Measurements from ENCODE around the gene SMAD9. TPM values are rescaled to one million over a fixed set of nuclear protein-coding genes. Genes with fewer than 3 reads are reported as not detected.

SMAD9 gene
- total and polyA plus RNA-seq, 4 donors: 20.5 to 47.4 (median 36.0) TPM

GRCh38 chr13:36924001-36924400 is 4.0 kb upstream of the SMAD9 start:
- WGBS (ENCODE audit: insufficient coverage): 100% methylated on average over 2 of the region's 3 CpGs
- H3K4me1 ChIP-seq (ENCODE audit: control insufficient read depth, insufficient read depth, low read length): peaks cover 4% of the 10 kb centered on the region
- DNase-seq (ENCODE audit: low read depth in 4 of 6, low spot score in 6 of 6): no peak
- no peaks in the 10 kb centered on the region for H3K36me3 ChIP-seq (ENCODE audit: control insufficient read depth, insufficient read depth, low read length)
- no peaks in the 10 kb centered on the region for H3K27me3 ChIP-seq (ENCODE audit: control insufficient read depth, insufficient read depth, low read length)
- H3K27ac ChIP-seq (ENCODE audit: low read depth, low read length): no peak overlapping the region
- no peaks in the 10 kb centered on the region for H3K9me3 ChIP-seq (ENCODE audit: control insufficient read depth, insufficient read depth, low read length)
- no peak overlapping the region for H3K4me3 ChIP-seq (ENCODE audit: low read depth, low read length)

- no peak overlapping the region for H3K27ac ChIP-seq (ENCODE audit: low read depth, low read length)
Observed at GRCh38 chr13:36921631-36922301, 1.7 kb upstream of the SMAD9 start.

GRCh38 chr13:36920616-36921185 is 663 bp upstream of the SMAD9 start:
- H3K4me3 ChIP-seq (ENCODE audit: low read depth, low read length): peak overlapping the region; percentile 24
- no peaks in the 10 kb centered on the region for H3K27me3 ChIP-seq (ENCODE audit: control insufficient read depth, insufficient read depth, low read length)
- peaks cover 8% of the 10 kb centered on the region for H3K4me1 ChIP-seq (ENCODE audit: control insufficient read depth, insufficient read depth, low read length)
- DNase-seq (ENCODE audit: low read depth in 4 of 6, low spot score in 6 of 6): peak in 1 of 6 donors; percentile 59
- no peaks in the 10 kb centered on the region for H3K9me3 ChIP-seq (ENCODE audit: control insufficient read depth, insufficient read depth, low read length)
- no peaks in the 10 kb centered on the region for H3K36me3 ChIP-seq (ENCODE audit: control insufficient read depth, insufficient read depth, low read length)
- H3K27ac ChIP-seq (ENCODE audit: low read depth, low read length): peak overlapping the region; percentile 22
- 55% methylated on average over 6 of the region's 9 CpGs for WGBS (ENCODE audit: insufficient coverage)

More at GRCh38 chr13:36921631-36922301, 1.7 kb upstream of the SMAD9 start:
- DNase-seq (ENCODE audit: low read depth in 4 of 6, low spot score in 6 of 6): no peak
- no peak overlapping the region for H3K4me3 ChIP-seq (ENCODE audit: low read depth, low read length)
- no peaks in the 10 kb centered on the region for H3K9me3 ChIP-seq (ENCODE audit: control insufficient read depth, insufficient read depth, low read length)
- H3K4me1 ChIP-seq (ENCODE audit: control insufficient read depth, insufficient read depth, low read length): peaks cover 6% of the 10 kb centered on the region
- WGBS (ENCODE audit: insufficient coverage): 93% methylated on average over 2 of the region's 10 CpGs
- no peaks in the 10 kb centered on the region for H3K27me3 ChIP-seq (ENCODE audit: control insufficient read depth, insufficient read depth, low read length)
- no peaks in the 10 kb centered on the region for H3K36me3 ChIP-seq (ENCODE audit: control insufficient read depth, insufficient read depth, low read length)

- Histone ChIP-seq H3K27ac (ENCODE audit: low read depth, low read length) (peak overlapping the region; percentile 85), H3K27me3 (ENCODE audit: control insufficient read depth, insufficient read depth, low read length) (no peaks in the 10 kb centered on the region), H3K4me1 (ENCODE audit: control insufficient read depth, insufficient read depth, low read length) (peaks cover 8% of the 10 kb centered on the region), H3K36me3 (ENCODE audit: control insufficient read depth, insufficient read depth, low read length) (no peaks in the 10 kb centered on the region), H3K9me3 (ENCODE audit: control insufficient read depth, insufficient read depth, low read length) (no peaks in the 10 kb centered on the region), H3K4me3 (ENCODE audit: low read depth, low read length) (peak overlapping the region; percentile 72)
- 0% methylated on average over 47 of the region's 51 CpGs for WGBS (ENCODE audit: insufficient coverage)
- peak in 3 of 6 donors; percentile 45 to 90 (median 84) for DNase-seq (ENCODE audit: low read depth in 4 of 6, low spot score in 6 of 6)
Observed at GRCh38 chr13:36919171-36919832, 736 bp downstream of the SMAD9 start.

- Histone ChIP-seq H3K9me3 (ENCODE audit: control insufficient read depth, insufficient read depth, low read length) (no peaks in the 10 kb centered on the region), H3K4me1 (ENCODE audit: control insufficient read depth, insufficient read depth, low read length) (peaks cover 8% of the 10 kb centered on the region), H3K4me3 (ENCODE audit: low read depth, low read length) (peak overlapping the region; percentile 72), H3K27ac (ENCODE audit: low read depth, low read length) (peak overlapping the region; percentile 85), H3K36me3 (ENCODE audit: control insufficient read depth, insufficient read depth, low read length) (no peaks in the 10 kb centered on the region), H3K27me3 (ENCODE audit: control insufficient read depth, insufficient read depth, low read length) (no peaks in the 10 kb centered on the region)
- 9% methylated on average over 7 of the region's 12 CpGs for WGBS (ENCODE audit: insufficient coverage)
- peak in 3 of 6 donors; percentile 28 to 61 (median 61) for DNase-seq (ENCODE audit: low read depth in 4 of 6, low spot score in 6 of 6)
Observed at GRCh38 chr13:36918246-36919131, 1.5 kb downstream of the SMAD9 start.

- peak overlapping the region; percentile 2 for H3K4me3 ChIP-seq (ENCODE audit: low read depth, low read length)
- no peaks in the 10 kb centered on the region for H3K36me3 ChIP-seq (ENCODE audit: control insufficient read depth, insufficient read depth, low read length)
- no peaks in the 10 kb centered on the region for H3K9me3 ChIP-seq (ENCODE audit: control insufficient read depth, insufficient read depth, low read length)
- H3K27ac ChIP-seq (ENCODE audit: low read depth, low read length): no peak overlapping the region
- WGBS (ENCODE audit: insufficient coverage): no CpG with 5 or more reads among the region's 3 CpGs
- peaks cover 8% of the 10 kb centered on the region for H3K4me1 ChIP-seq (ENCODE audit: control insufficient read depth, insufficient read depth, low read length)
- DNase-seq (ENCODE audit: low read depth in 4 of 6, low spot score in 6 of 6): peak in 1 of 6 donors; percentile 24
- H3K27me3 ChIP-seq (ENCODE audit: control insufficient read depth, insufficient read depth, low read length): no peaks in the 10 kb centered on the region
Observed at GRCh38 chr13:36917311-36917710, 2.7 kb downstream of the SMAD9 start.

GRCh38 chr13:36915896-36916640 is 4.0 kb downstream of the SMAD9 start:
- Histone ChIP-seq H3K27me3 (ENCODE audit: control insufficient read depth, insufficient read depth, low read length) (no peaks in the 10 kb centered on the region), H3K36me3 (ENCODE audit: control insufficient read depth, insufficient read depth, low read length) (no peaks in the 10 kb centered on the region), H3K27ac (ENCODE audit: low read depth, low read length) (no peak overlapping the region), H3K4me1 (ENCODE audit: control insufficient read depth, insufficient read depth, low read length) (peaks cover 8% of the 10 kb centered on the region), H3K9me3 (ENCODE audit: control insufficient read depth, insufficient read depth, low read length) (no peaks in the 10 kb centered on the region), H3K4me3 (ENCODE audit: low read depth, low read length) (no peak overlapping the region)
- no CpG with 5 or more reads among the region's 6 CpGs for WGBS (ENCODE audit: insufficient coverage)
- peak in 2 of 6 donors; percentile 31 to 64 for DNase-seq (ENCODE audit: low read depth in 4 of 6, low spot score in 6 of 6)

- WGBS (ENCODE audit: insufficient coverage): no CpG with 5 or more reads among the region's 5 CpGs
- Histone ChIP-seq H3K4me1 (ENCODE audit: control insufficient read depth, insufficient read depth, low read length) (peaks cover 8% of the 10 kb centered on the region), H3K27ac (ENCODE audit: low read depth, low read length) (no peak overlapping the region), H3K4me3 (ENCODE audit: low read depth, low read length) (no peak overlapping the region), H3K27me3 (ENCODE audit: control insufficient read depth, insufficient read depth, low read length) (no peaks in the 10 kb centered on the region), H3K9me3 (ENCODE audit: control insufficient read depth, insufficient read depth, low read length) (no peaks in the 10 kb centered on the region), H3K36me3 (ENCODE audit: control insufficient read depth, insufficient read depth, low read length) (no peaks in the 10 kb centered on the region)
- peak in 2 of 6 donors; percentile 39 to 71 for DNase-seq (ENCODE audit: low read depth in 4 of 6, low spot score in 6 of 6)
Observed at GRCh38 chr13:36915106-36915505, 4.9 kb downstream of the SMAD9 start.

GRCh38 chr13:36914648-36915047 is 5.4 kb downstream of the SMAD9 start:
- no peaks in the 10 kb centered on the region for H3K27me3 ChIP-seq (ENCODE audit: control insufficient read depth, insufficient read depth, low read length)
- peaks cover 8% of the 10 kb centered on the region for H3K4me1 ChIP-seq (ENCODE audit: control insufficient read depth, insufficient read depth, low read length)
- H3K27ac ChIP-seq (ENCODE audit: low read depth, low read length): no peak overlapping the region
- no peak overlapping the region for H3K4me3 ChIP-seq (ENCODE audit: low read depth, low read length)
- no peak for DNase-seq (ENCODE audit: low read depth in 4 of 6, low spot score in 6 of 6)
- no peaks in the 10 kb centered on the region for H3K9me3 ChIP-seq (ENCODE audit: control insufficient read depth, insufficient read depth, low read length)
- 100% methylated on average over 2 of the region's 4 CpGs for WGBS (ENCODE audit: insufficient coverage)
- no peaks in the 10 kb centered on the region for H3K36me3 ChIP-seq (ENCODE audit: control insufficient read depth, insufficient read depth, low read length)
